WI38 (cell line): Measurements from ENCODE around the gene DBP.

ENCODE experiments used
- H3K4me3 ChIP-seq: 2 replicates; pipeline ENCODE4 v1.5.1; 2011; ENCODE audit warnings: low read depth, mild to moderate bottlenecking, control low read depth, low read length
- TF ChIP-seq, protein P1 (sequence below): IDR thresholded peaks from 2 replicates; pipeline ENCODE4 v1.5.1; 2012; ENCODE audit warnings: low read depth, mild to moderate bottlenecking, control low read depth, low read length

Gene DBP

GRCh38 chr19:48671446-48671995 is 34.3 kb upstream of the DBP start:
- TF ChIP-seq, protein P1, sequence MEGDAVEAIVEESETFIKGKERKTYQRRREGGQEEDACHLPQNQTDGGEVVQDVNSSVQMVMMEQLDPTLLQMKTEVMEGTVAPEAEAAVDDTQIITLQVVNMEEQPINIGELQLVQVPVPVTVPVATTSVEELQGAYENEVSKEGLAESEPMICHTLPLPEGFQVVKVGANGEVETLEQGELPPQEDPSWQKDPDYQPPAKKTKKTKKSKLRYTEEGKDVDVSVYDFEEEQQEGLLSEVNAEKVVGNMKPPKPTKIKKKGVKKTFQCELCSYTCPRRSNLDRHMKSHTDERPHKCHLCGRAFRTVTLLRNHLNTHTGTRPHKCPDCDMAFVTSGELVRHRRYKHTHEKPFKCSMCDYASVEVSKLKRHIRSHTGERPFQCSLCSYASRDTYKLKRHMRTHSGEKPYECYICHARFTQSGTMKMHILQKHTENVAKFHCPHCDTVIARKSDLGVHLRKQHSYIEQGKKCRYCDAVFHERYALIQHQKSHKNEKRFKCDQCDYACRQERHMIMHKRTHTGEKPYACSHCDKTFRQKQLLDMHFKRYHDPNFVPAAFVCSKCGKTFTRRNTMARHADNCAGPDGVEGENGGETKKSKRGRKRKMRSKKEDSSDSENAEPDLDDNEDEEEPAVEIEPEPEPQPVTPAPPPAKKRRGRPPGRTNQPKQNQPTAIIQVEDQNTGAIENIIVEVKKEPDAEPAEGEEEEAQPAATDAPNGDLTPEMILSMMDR: no peak

DNA sequence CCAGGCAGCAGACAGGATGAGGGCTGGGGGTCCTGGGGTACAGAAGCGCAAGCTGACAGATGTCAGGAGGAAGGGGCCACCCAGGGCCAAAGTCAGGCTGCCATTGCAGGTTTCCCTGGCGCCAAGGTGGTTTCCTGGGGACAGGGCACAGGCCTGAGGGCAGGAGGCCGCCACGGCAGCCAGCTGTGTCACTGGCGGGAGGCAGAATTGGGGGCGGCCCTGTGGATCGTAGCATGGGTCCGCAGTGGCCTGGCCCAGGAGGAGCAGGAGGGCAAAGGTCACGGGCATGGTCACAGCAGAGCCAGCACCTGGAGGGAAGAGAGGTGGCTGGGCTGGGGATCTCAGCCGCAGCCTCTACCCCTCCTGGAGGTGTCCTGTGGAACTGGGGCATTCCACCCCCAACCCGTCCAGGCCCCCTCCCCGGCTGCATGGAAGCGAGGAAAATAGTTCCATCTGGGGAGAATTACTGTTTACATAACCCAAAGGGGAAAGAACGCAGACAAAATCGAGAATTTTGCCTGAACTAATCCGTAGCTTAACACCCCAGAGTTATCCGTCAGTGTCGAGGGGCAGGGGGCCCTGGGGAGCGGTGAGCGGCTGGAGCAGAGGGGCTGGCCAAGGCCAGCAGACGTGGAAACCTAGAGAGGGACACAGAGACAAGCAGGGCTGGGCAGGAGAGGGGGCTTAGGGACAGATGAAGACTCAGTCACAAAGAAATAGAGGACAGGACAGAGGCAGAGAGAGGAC is 33.7 kb upstream of the DBP start:
- TF ChIP-seq, protein P1: no peak
- no peak overlapping the region for H3K4me3 ChIP-seq

More at GRCh38 chr19:48671446-48671995, 34.3 kb upstream of the DBP start:
- H3K4me3 ChIP-seq: no peak overlapping the region

GRCh38 chr19:48669903-48670668 is 32.9 kb upstream of the DBP start:
- no peak overlapping the region for H3K4me3 ChIP-seq
- TF ChIP-seq, protein P1: no peak

DNA sequence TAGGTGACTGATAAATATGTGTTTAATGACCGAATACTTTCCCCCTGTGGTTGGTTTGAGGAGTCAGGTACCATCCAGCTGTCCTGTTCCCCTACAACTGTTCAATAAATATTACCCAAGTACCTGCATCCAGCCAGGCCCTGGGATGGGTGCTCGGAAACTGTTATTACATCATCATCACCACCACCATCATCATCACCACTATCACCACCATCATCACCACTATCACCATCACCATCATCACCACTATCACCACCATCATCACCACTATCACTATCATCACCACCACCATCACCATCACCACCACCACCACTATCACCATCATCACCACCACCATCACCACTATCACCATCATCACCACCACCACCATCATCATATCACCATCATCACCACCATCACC is 31.6 kb upstream of the DBP start:
- TF ChIP-seq, protein P1: no peak
- H3K4me3 ChIP-seq: no peak overlapping the region

DNA sequence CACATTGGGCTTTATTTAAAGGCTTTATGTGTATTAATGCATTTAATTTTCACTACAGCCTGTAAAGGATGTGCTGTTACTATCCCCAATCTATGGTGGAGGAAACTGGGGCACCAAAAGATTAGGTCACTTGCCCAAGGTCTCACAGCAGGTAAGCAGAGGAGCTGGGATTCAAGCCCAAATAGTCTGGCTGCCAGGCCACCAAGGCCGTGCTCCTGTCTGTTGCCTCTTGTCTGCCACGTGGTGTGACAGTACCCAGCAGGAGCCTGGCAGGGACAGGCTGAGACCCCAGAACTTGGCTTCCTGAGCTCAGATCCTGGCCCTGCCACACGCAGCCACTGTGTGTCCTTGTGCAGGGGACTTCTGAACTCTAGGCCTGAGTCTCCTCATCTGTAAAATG is 31.2 kb upstream of the DBP start:
- no peak overlapping the region for H3K4me3 ChIP-seq
- TF ChIP-seq, protein P1: no peak

GRCh38 chr19:48665786-48666185 is 28.6 kb upstream of the DBP start:
- TF ChIP-seq, protein P1: no peak

GRCh38 chr19:48664476-48664875 is 27.3 kb upstream of the DBP start:
- TF ChIP-seq, protein P1: no peak

More at GRCh38 chr19:48665786-48666185, 28.6 kb upstream of the DBP start:
- H3K4me3 ChIP-seq: no peak overlapping the region

More at GRCh38 chr19:48664476-48664875, 27.3 kb upstream of the DBP start:
- no peak overlapping the region for H3K4me3 ChIP-seq
